ENCODE measurements around the gene TMEM82. TPM values are rescaled to one million over a fixed set of nuclear protein-coding genes. Genes with fewer than 3 reads are reported as not detected.

TMEM82 gene
- total and polyA plus RNA-seq, 4 donors, result not detected

DNA sequence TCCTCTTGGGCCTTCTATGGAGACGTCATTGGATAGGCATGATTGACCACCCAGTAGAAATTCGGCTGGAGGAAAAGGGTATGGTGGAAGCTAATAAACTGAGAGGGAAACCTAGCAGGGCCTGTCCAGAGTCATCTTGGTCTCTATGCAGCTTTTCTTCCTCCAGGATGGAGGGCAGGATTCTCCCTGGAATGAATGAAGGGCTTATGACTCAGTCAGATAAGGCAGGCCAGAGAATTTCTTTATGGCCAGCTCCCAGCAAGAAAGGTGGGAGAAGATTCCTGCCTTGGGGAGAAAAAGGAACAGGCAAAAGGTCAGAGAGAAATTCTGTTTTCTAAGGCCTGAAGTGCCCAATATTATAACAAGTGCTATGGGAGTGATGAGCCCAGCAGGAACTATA is 33.4 kb downstream of the TMEM82 start:
- Histone ChIP-seq H3K4me3 (no peak overlapping the region), H3K9me3 (ENCODE audit: control insufficient read depth in 4 of 4, insufficient read depth in 3 of 4, low read length in 3 of 4) (no peaks in the 10 kb centered on the region), H3K36me3 (ENCODE audit: control insufficient read depth in 4 of 4, insufficient read depth in 4 of 4, low read length in 4 of 4) (peaks cover 7 to 53% (median 26%) of the 10 kb centered on the region in 4 donors), H3K4me1 (ENCODE audit: control insufficient read depth in 5 of 5, insufficient read depth in 5 of 5, low read length in 5 of 5) (no peaks in the 10 kb centered on the region), H3K27ac (ENCODE audit: low read depth in 1 of 2, low read length in 1 of 2) (no peak overlapping the region), H3K9ac (ENCODE audit: insufficient read depth in 1 of 2, low read length in 2 of 2) (no peak overlapping the region), H3K27me3 (ENCODE audit: control insufficient read depth in 3 of 3, insufficient read depth in 3 of 3, low read length in 2 of 3) (no peaks in the 10 kb centered on the region)
- DNase-seq (no peak), ATAC-seq (ENCODE audit: insufficient read depth, low FRiP score) (no peak)
- WGBS, 2 donors, result 84 to 85% methylated on average over 2 of the region's 2 CpGs
- TF ChIP-seq, protein P1, sequence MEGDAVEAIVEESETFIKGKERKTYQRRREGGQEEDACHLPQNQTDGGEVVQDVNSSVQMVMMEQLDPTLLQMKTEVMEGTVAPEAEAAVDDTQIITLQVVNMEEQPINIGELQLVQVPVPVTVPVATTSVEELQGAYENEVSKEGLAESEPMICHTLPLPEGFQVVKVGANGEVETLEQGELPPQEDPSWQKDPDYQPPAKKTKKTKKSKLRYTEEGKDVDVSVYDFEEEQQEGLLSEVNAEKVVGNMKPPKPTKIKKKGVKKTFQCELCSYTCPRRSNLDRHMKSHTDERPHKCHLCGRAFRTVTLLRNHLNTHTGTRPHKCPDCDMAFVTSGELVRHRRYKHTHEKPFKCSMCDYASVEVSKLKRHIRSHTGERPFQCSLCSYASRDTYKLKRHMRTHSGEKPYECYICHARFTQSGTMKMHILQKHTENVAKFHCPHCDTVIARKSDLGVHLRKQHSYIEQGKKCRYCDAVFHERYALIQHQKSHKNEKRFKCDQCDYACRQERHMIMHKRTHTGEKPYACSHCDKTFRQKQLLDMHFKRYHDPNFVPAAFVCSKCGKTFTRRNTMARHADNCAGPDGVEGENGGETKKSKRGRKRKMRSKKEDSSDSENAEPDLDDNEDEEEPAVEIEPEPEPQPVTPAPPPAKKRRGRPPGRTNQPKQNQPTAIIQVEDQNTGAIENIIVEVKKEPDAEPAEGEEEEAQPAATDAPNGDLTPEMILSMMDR (IDR thresholded peaks at IDR 0.05; ENCODE audit: control extremely low read depth, extremely low read depth), result no peak

DNA sequence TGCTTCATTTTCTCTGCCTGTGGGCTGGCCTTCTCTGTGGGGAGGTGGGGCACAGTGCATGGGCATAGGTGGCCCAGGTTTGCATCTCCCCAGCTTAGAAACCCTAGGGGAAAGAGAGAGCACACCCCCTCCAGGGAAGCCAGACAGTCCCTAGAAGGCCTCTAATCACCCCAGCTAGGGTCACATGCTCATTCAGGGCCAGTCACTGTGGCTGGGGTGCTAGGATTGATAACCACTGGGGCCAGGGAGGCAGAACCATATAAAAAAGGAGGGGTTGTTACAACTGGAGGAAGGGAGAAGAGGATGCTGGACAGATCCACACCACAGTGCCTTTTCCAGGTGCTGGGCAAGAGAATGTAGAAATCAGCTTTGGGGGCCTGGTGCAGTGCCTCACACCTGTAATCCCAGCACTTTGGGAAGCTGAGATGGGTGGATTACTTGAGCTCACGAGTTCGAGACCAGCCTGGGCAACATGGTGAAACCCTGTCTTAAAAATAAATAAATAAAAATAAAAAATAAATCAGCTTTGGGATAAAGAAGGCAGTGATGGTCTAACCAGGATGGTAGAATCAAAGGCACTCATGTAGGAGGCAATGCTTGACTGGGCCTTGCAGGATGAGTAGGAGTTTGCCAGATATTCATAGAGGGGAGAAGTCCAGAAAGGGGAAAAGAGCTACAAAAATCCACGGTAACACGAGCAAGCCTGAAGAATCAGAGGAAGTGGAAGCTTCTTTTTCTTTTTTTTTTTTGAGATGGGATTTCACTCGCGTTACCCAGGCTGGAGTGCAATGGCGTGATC is 35.8 kb downstream of the TMEM82 start:
- Histone ChIP-seq H3K9me3 (ENCODE audit: control insufficient read depth in 4 of 4, insufficient read depth in 3 of 4, low read length in 3 of 4) (no peaks in the 10 kb centered on the region), H3K27ac (ENCODE audit: low read depth in 1 of 2, low read length in 1 of 2) (no peak overlapping the region), H3K4me1 (ENCODE audit: control insufficient read depth in 5 of 5, insufficient read depth in 5 of 5, low read length in 5 of 5) (no peaks in the 10 kb centered on the region), H3K36me3 (ENCODE audit: control insufficient read depth in 4 of 4, insufficient read depth in 4 of 4, low read length in 4 of 4) (peaks cover 7 to 41% (median 20%) of the 10 kb centered on the region in 4 donors), H3K9ac (ENCODE audit: insufficient read depth in 1 of 2, low read length in 2 of 2) (no peak overlapping the region), H3K27me3 (ENCODE audit: control insufficient read depth in 3 of 3, insufficient read depth in 3 of 3, low read length in 2 of 3) (no peaks in the 10 kb centered on the region), H3K4me3 (no peak overlapping the region)
- TF ChIP-seq, protein P1 (IDR thresholded peaks at IDR 0.05; ENCODE audit: control extremely low read depth, extremely low read depth), result no peak
- ATAC-seq (ENCODE audit: insufficient read depth, low FRiP score) (no peak), DNase-seq (no peak)
- 87 to 89% methylated on average over 7 of the region's 7 CpGs for WGBS, 2 donors

DNA sequence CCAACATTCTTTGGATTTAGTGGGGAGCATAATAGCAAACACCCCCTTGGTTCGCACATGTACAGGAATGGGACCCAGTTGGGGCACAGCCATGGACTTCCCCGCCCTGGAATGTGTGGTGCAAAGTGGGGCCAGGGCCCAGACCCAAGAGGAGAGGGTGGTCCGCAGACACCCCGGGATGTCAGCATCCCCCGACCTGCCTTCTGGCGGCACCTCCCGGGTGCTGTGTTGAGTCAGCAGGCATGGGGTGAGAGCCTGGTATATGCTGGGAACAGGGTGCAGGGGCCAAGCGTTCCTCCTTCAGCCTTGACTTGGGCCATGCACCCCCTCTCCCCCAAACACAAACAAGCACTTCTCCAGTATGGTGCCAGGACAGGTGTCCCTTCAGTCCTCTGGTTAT is 43.4 kb downstream of the TMEM82 start:
- no peaks in the 10 kb centered on the region for H3K27me3 ChIP-seq (ENCODE audit: control insufficient read depth in 3 of 3, insufficient read depth in 3 of 3, low read length in 2 of 3)
- H3K9me3 ChIP-seq (ENCODE audit: control insufficient read depth in 4 of 4, insufficient read depth in 3 of 4, low read length in 3 of 4), result no peaks in the 10 kb centered on the region
- TF ChIP-seq, protein P1 (IDR thresholded peaks at IDR 0.05; ENCODE audit: control extremely low read depth, extremely low read depth), result no peak
- H3K36me3 ChIP-seq (ENCODE audit: control insufficient read depth in 4 of 4, insufficient read depth in 4 of 4, low read length in 4 of 4), result peaks cover 0 to 8% (median 6%) of the 10 kb centered on the region in 4 donors
- no peak overlapping the region for H3K4me3 ChIP-seq
- no peak overlapping the region for H3K27ac ChIP-seq (ENCODE audit: low read depth in 1 of 2, low read length in 1 of 2)
- no peak for ATAC-seq (ENCODE audit: insufficient read depth, low FRiP score)
- peaks cover 0 to 14% (median 2%) of the 10 kb centered on the region in 5 donors for H3K4me1 ChIP-seq (ENCODE audit: control insufficient read depth in 5 of 5, insufficient read depth in 5 of 5, low read length in 5 of 5)
- DNase-seq, result no peak
- 94 to 97% methylated on average over 8 of the region's 8 CpGs for WGBS, 2 donors
- no peak overlapping the region for H3K9ac ChIP-seq (ENCODE audit: insufficient read depth in 1 of 2, low read length in 2 of 2)
